B cell (primary cell): ENCODE data around the gene KCNA1.

Source experiments
- CTCF ChIP-seq: fragments of 200-600 bp; IDR thresholded peaks from one replicate; pipeline ENCODE4 v1.8.0; 2022; ENCODE audit warnings: antibody characterized with exemption, mild to moderate bottlenecking
- EZH2 ChIP-seq: IDR thresholded peaks from 2 replicates; pipeline ENCODE4 v1.6.1; 2012; ENCODE audit warnings: borderline replicate concordance, low read depth, mild to moderate bottlenecking, moderate library complexity, low read length; ENCODE audit not compliant: insufficient read depth, poor library complexity, severe bottlenecking

- no peak for TF ChIP-seq CTCF
- TF ChIP-seq EZH2: no peak
These were observed 46.3 kb downstream of the KCNA1 start for GRCh38 chr12:4956054-4956453.
